Activated B cell treated with CpG ODN at 0.5 μM for 24 hours (primary cell): Measurements from ENCODE around the gene DDX54. TPM values are rescaled to one million over a fixed set of nuclear protein-coding genes. Genes with fewer than 3 reads are reported as not detected.

Experiments used
- ATAC-seq: fragments of 200-7000 bp; cut with Tn5 transposase; one replicate; pipeline ENCODE4 v1.10.0; 2021; ENCODE audit warnings: low read depth, mild to moderate bottlenecking, moderate library complexity
- CTCF ChIA-PET: fragments of 350-600 bp; sonication (Branson Sonifier 250); formaldehyde crosslinking; loops from one replicate; lab custom pipeline; 2021; ENCODE audit warnings: antibody characterized with exemption; lab: Charles Lee
- POLR2A ChIA-PET: fragments of 350-600 bp; sonication (Branson Sonifier 250); formaldehyde crosslinking; loops from one replicate; lab custom pipeline; 2021; ENCODE audit warnings: antibody characterized with exemption; lab: Charles Lee
- DNase-seq: peaks from one replicate; pipeline ENCODE4 v3.0.0; 2022
- H3K27ac Mint-ChIP-seq: one replicate; pipeline ENCODE4 v1.8.0; 2020; ENCODE audit warnings: mixed read lengths
- H3K27me3 Mint-ChIP-seq: one replicate; pipeline ENCODE4 v1.8.0; 2021; ENCODE audit warnings: mixed read lengths
- H3K36me3 Mint-ChIP-seq: one replicate; pipeline ENCODE4 v1.8.0; 2021; ENCODE audit warnings: low read depth, mixed read lengths
- H3K4me1 Mint-ChIP-seq: one replicate; pipeline ENCODE4 v1.8.0; 2021; ENCODE audit warnings: mixed read lengths
- H3K4me3 Mint-ChIP-seq: one replicate; pipeline ENCODE4 v1.8.0; 2020; ENCODE audit warnings: mild to moderate bottlenecking, mixed read lengths
- H3K9me3 Mint-ChIP-seq: one replicate; pipeline ENCODE4 v1.8.0; 2020; ENCODE audit warnings: mixed read lengths
- CTCF ChIP-seq: fragments of 200-600 bp; IDR thresholded peaks from one replicate; pipeline ENCODE4 v1.8.0; 2022; ENCODE audit warnings: antibody characterized with exemption, mild to moderate bottlenecking
- intact Hi-C: fragments of 100-400 bp; cut with micrococcal nuclease; formaldehyde crosslinking; loops from one replicate; pipeline ENCODE4 v1.15.1; 2024
- total RNA-seq: library from RNA; stranded (reverse); gene quantifications from 2 replicates; pipeline ENCODE4 v1.2.3, GENCODE V29; 2022

The DDX54 gene
- total RNA-seq, 1 donor from 2014 or later = 115 TPM

GRCh38 chr12:113154351-113154973 is 30.8 kb downstream of the DDX54 start:
- Mint-ChIP-seq H3K4me1 (peaks cover 24% of the 10 kb centered on the region), H3K27ac (no peak overlapping the region), H3K36me3 (peaks cover 30% of the 10 kb centered on the region), H3K27me3 (peaks cover 8% of the 10 kb centered on the region), H3K4me3 (peak overlapping the region; percentile 24), H3K9me3 (no peaks in the 10 kb centered on the region)
- ChIA-PET POLR2A (interaction anchor here (0.6 to 1.9 kb wide), 8 partner anchors 12 to 104 kb away, joined by 3 to 9 read pairs (median 5); partner anchors contain the start of genes DDX54 and RASAL1), CTCF (interaction anchor here (1.0 to 2.7 kb wide), 7 partner anchors 13 to 254 kb away, joined by 3 to 46 read pairs (median 6); no protein-coding TSS in a partner anchor)
- intact Hi-C loops = loop anchor here (1.0 kb wide), 1 partner anchor 56 kb away; no protein-coding TSS in a partner anchor
- ATAC-seq (peak; percentile 27), DNase-seq (no peak)
- no peak for TF ChIP-seq CTCF

GRCh38 chr12:113152835-113153814 is 32.2 kb downstream of the DDX54 start:
- Mint-ChIP-seq H3K27me3 (peaks cover 8% of the 10 kb centered on the region), H3K9me3 (no peaks in the 10 kb centered on the region), H3K4me3 (peak overlapping the region; percentile 80), H3K27ac (no peak overlapping the region), H3K4me1 (peaks cover 24% of the 10 kb centered on the region), H3K36me3 (peaks cover 17% of the 10 kb centered on the region)
- ChIA-PET CTCF (interaction anchor here (0.8 to 2.7 kb wide), 20 partner anchors 11 to 252 kb away, joined by 3 to 46 read pairs (median 4); partner anchors contain the start of gene RASAL1), POLR2A (interaction anchor here (0.8 to 2.7 kb wide), 15 partner anchors 10 to 175 kb away, joined by 3 to 14 read pairs (median 4); partner anchors contain the start of genes DDX54, OAS2, RASAL1 and RITA1)
- ATAC-seq = peak; percentile 66
- intact Hi-C loops = loop anchor here (1.0 to 2.0 kb wide), 4 partner anchors 11 to 105 kb away; no protein-coding TSS in a partner anchor
- peak; percentile 45 for DNase-seq
- TF ChIP-seq CTCF = no peak

GRCh38 chr12:113152196-113152834 is 33.0 kb downstream of the DDX54 start:
- Mint-ChIP-seq H3K36me3 (peaks cover 9% of the 10 kb centered on the region), H3K9me3 (no peaks in the 10 kb centered on the region), H3K27me3 (peaks cover 8% of the 10 kb centered on the region), H3K4me3 (peak overlapping the region; percentile 80), H3K27ac (no peak overlapping the region), H3K4me1 (peaks cover 24% of the 10 kb centered on the region)
- ATAC-seq (no peak), DNase-seq (no peak)
- no peak for TF ChIP-seq CTCF
- CTCF ChIA-PET = interaction anchor here (0.9 to 2.7 kb wide), 16 partner anchors 10 to 160 kb away, joined by 3 to 46 read pairs (median 6); partner anchors contain the start of gene RASAL1
- intact Hi-C loops = loop anchor here (2.0 kb wide), 1 partner anchor 22 kb away; no protein-coding TSS in a partner anchor
- POLR2A ChIA-PET = interaction anchor here (0.8 to 2.7 kb wide), 7 partner anchors 10 to 60 kb away, joined by 3 to 14 read pairs (median 4); partner anchors contain the start of genes DDX54 and RITA1

- ChIA-PET POLR2A (interaction anchor here (1.1 to 2.7 kb wide), 2 partner anchors 9 to 30 kb away, joined by 5 to 14 read pairs; no protein-coding TSS in a partner anchor), CTCF (interaction anchor here (1.0 to 1.6 kb wide), 2 partner anchors 77 to 159 kb away, joined by 3 to 8 read pairs; no protein-coding TSS in a partner anchor)
- H3K4me1 Mint-ChIP-seq = peaks cover 24% of the 10 kb centered on the region
- H3K27ac Mint-ChIP-seq = no peak overlapping the region
- intact Hi-C loops = loop anchor here (2.0 kb wide), 1 partner anchor 23 kb away; no protein-coding TSS in a partner anchor
- TF ChIP-seq CTCF = no peak
- H3K36me3 Mint-ChIP-seq = peaks cover 2% of the 10 kb centered on the region
- DNase-seq (no peak), ATAC-seq (no peak)
- peaks cover 8% of the 10 kb centered on the region for H3K27me3 Mint-ChIP-seq
- H3K4me3 Mint-ChIP-seq = peak overlapping the region; percentile 80
- H3K9me3 Mint-ChIP-seq = no peaks in the 10 kb centered on the region
These were observed 33.6 kb downstream of the DDX54 start for GRCh38 chr12:113151655-113152054.
